Sigmoid colon (tissue), 7 donors: ENCODE data around the gene MRPL55. TPM values are rescaled to one million over a fixed set of nuclear protein-coding genes. Genes with fewer than 3 reads are reported as not detected.
A peak's percentile ranks its signal among the peaks of the same experiment; 100 is the strongest.

Experiments used
- DNase-seq: peaks from one replicate; pipeline ENCODE4 v3.0.0-alpha.2; 2019
- H3K27ac ChIP-seq, 4 donors: fragments of 200-600 bp; sonication (generic); one replicate each; pipeline ENCODE4 v1.5.1; 2016 to 2019; ENCODE audit warnings: mild to moderate bottlenecking in 1 of 4
- H3K27me3 ChIP-seq, 3 donors: fragments of 200-600 bp; sonication (generic); one replicate each; pipeline ENCODE4 v1.5.1; 2019; ENCODE audit warnings: mild to moderate bottlenecking in 1 of 3
- H3K36me3 ChIP-seq, 4 donors: fragments of 200-600 bp; sonication (generic); one replicate each; pipeline ENCODE4 v1.5.1; 2016 to 2019
- H3K4me1 ChIP-seq, 4 donors: fragments of 200-600 bp; sonication (generic); one replicate each; pipeline ENCODE4 v1.5.1; 2017 to 2019
- H3K4me3 ChIP-seq, 4 donors: fragments of 200-600 bp; sonication (generic); one replicate each; pipeline ENCODE4 v1.5.1; 2017 to 2019; ENCODE audit warnings: mild to moderate bottlenecking in 2 of 4, moderate library complexity in 1 of 4
- H3K9me3 ChIP-seq, 4 donors: fragments of 200-600 bp in 3 of 4; sonication (generic) in 3 of 4; one replicate each; pipeline versions ENCODE4 v1.5.1 to v1.6.1; 2013 to 2019
- CTCF ChIP-seq, 4 experiments: fragments of 450-650 bp in 3 of 4; fragments of 200-600 bp in 1 of 4; IDR thresholded peaks; one replicate each; pipeline ENCODE4 v1.5.1; 2016 to 2019; ENCODE audit warnings: antibody characterized with exemption in 4 of 4, mild to moderate bottlenecking in 3 of 4, moderate library complexity in 2 of 4
- EP300 ChIP-seq, 4 donors: sonication (generic); formaldehyde crosslinking; IDR thresholded peaks; one replicate each; pipeline ENCODE4 v1.6.1; 2017; ENCODE audit warnings: antibody characterized with exemption in 4 of 4
- POLR2A ChIP-seq, 2 donors: fragments of 450-650 bp; IDR thresholded peaks; one replicate each; pipeline ENCODE4 v1.6.1; 2016; ENCODE audit warnings: antibody characterized with exemption in 2 of 2, mild to moderate bottlenecking in 2 of 2, moderate library complexity in 2 of 2
- POLR2AphosphoS5 ChIP-seq, 4 donors: sonication (generic); formaldehyde crosslinking; IDR thresholded peaks; one replicate each; pipeline ENCODE4 v1.6.1; 2017; ENCODE audit warnings: antibody characterized with exemption in 4 of 4
- WGBS, 2 donors: extraction: QIAGEN DNeasy Blood & Tissue Kit; methylation state at CpG; one replicate each; pipeline ENCODE4 v1.1.7; 2013; 5-methylcytosine and 5-hydroxymethylcytosine counted together
- intact Hi-C: fragments of 100-400 bp; cut with DNase I; formaldehyde crosslinking; loops from one replicate; pipeline ENCODE4 v1.15.1; 2023
- polyA plus RNA-seq, 3 donors: library from polyadenylated mRNA; stranded (reverse); fragments of 200-250 nt; gene quantifications; one replicate each; pipeline ENCODE4 v1.2.3, GENCODE V29; 2013
- total RNA-seq, 4 donors: library from RNA; depleted of rRNA; stranded (reverse); fragments of >200 nt; gene quantifications; one replicate each; pipeline ENCODE4 v1.1.0, GENCODE V29; 2016
- donor health status: healthy with polysubstance abuse.
- donor health status: Bipolar disorder and iron deficiency.
- donor health status: healthy.

MRPL55 gene
- total and polyA plus RNA-seq, 7 donors = 53.5 to 90.6 (median 77.4) TPM

GRCh38 chr1:228141226-228142044, 32.3 kb upstream of the MRPL55 start:
- Histone ChIP-seq H3K27ac (peak overlapping the region; percentile 93 to 99 (median 96)), H3K4me3 (peak overlapping the region; percentile 70 to 96 (median 88)), H3K9me3 (no peaks in the 10 kb centered on the region), H3K27me3 (no peaks in the 10 kb centered on the region), H3K4me1 (peaks cover 0 to 39% (median 38%) of the 10 kb centered on the region in 4 donors), H3K36me3 (peaks cover 0 to 14% (median 3%) of the 10 kb centered on the region in 4 donors)
- peak; percentile 77 for DNase-seq
- intact Hi-C loops = loop anchor here (1.0 kb wide), 1 partner anchor 24 kb away; the partner anchor contains the start of gene IBA57
- 18 to 41% methylated on average over 27 of the region's 27 CpGs for WGBS, 2 donors
- TF ChIP-seq EP300 (IDR thresholded peaks at IDR 0.05) = no peak
- TF ChIP-seq POLR2A (IDR thresholded peaks at IDR 0.05) = no peak
- no peak for TF ChIP-seq CTCF (IDR thresholded peaks at IDR 0.05)
- TF ChIP-seq POLR2AphosphoS5 (IDR thresholded peaks at IDR 0.05) = no peak

GRCh38 chr1:228140724-228141225, 31.7 kb upstream of the MRPL55 start:
- H3K4me3 ChIP-seq = peak overlapping the region; percentile 70 to 96 (median 88)
- DNase-seq = no peak
- H3K36me3 ChIP-seq = peaks cover 0 to 7% (median 1%) of the 10 kb centered on the region in 4 donors
- no peak for TF ChIP-seq EP300 (IDR thresholded peaks at IDR 0.05)
- TF ChIP-seq POLR2A (IDR thresholded peaks at IDR 0.05) = no peak
- no peak for TF ChIP-seq CTCF (IDR thresholded peaks at IDR 0.05)
- no peak for TF ChIP-seq POLR2AphosphoS5 (IDR thresholded peaks at IDR 0.05)
- H3K4me1 ChIP-seq = peaks cover 0 to 39% (median 38%) of the 10 kb centered on the region in 4 donors
- 1 to 5% methylated on average over 25 of the region's 25 CpGs for WGBS, 2 donors
- intact Hi-C loops = loop anchor here (1.0 kb wide), 1 partner anchor 25 kb away; the partner anchor contains the start of gene IBA57
- no peaks in the 10 kb centered on the region for H3K27me3 ChIP-seq
- H3K9me3 ChIP-seq = no peaks in the 10 kb centered on the region
- H3K27ac ChIP-seq = peak overlapping the region; percentile 93 to 99 (median 96)

GRCh38 chr1:228139931-228140723, 31.0 kb upstream of the MRPL55 start, which contains the start of gene GUK1:
GUK1 (plus strand) TSS chr1:228140279; CDS start chr1:228140303, 24 bp downstream.
- Histone ChIP-seq H3K27ac (peak within 1 kb of the TSS; percentile 93 to 99 (median 96)), H3K9me3 (no peaks in the 10 kb centered on the region), H3K36me3 (peaks cover 0 to under 1% (median 0%) of the 10 kb centered on the region in 4 donors), H3K4me3 (peak within 1 kb of the TSS; percentile 70 to 96 (median 88)), H3K27me3 (no peaks in the 10 kb centered on the region), H3K4me1 (peaks cover 0 to 39% (median 38%) of the 10 kb centered on the region in 4 donors)
- intact Hi-C loops = loop anchor here (2.0 to 10.0 kb wide), 6 partner anchors 31 to 345 kb away; partner anchors contain the start of genes MRPL55, RNF187 and TRIM11
- peak; percentile 100 for DNase-seq
- 0% methylated on average over 95 of the region's 95 CpGs for WGBS, 2 donors
- peak in 1 of 4 experiments; percentile 15 for TF ChIP-seq CTCF (IDR thresholded peaks at IDR 0.05)
- TF ChIP-seq POLR2A (IDR thresholded peaks at IDR 0.05) = peak; percentile 87 to 95
- TF ChIP-seq EP300 (IDR thresholded peaks at IDR 0.05) = peak in 2 of 4 donors; percentile 8 to 95
- peak; percentile 84 to 97 (median 95) for TF ChIP-seq POLR2AphosphoS5 (IDR thresholded peaks at IDR 0.05)

GRCh38 chr1:228139406-228139930, 30.4 kb upstream of the MRPL55 start:
- Histone ChIP-seq H3K4me3 (peak overlapping the region; percentile 70 to 96 (median 88)), H3K9me3 (no peaks in the 10 kb centered on the region), H3K4me1 (peaks cover 0 to 39% (median 36%) of the 10 kb centered on the region in 4 donors), H3K27ac (peak overlapping the region; percentile 93 to 99 (median 96)), H3K36me3 (no peaks in the 10 kb centered on the region), H3K27me3 (no peaks in the 10 kb centered on the region)
- TF ChIP-seq EP300 (IDR thresholded peaks at IDR 0.05) (no peak), CTCF (IDR thresholded peaks at IDR 0.05) (no peak), POLR2A (IDR thresholded peaks at IDR 0.05) (peak in 1 of 2 donors; percentile 18), POLR2AphosphoS5 (IDR thresholded peaks at IDR 0.05) (peak in 1 of 4 donors; percentile 77)
- WGBS, 2 donors = 20 to 25% methylated on average over 30 of the region's 30 CpGs
- intact Hi-C loops = loop anchor here (2.0 to 10.0 kb wide), 6 partner anchors 31 to 345 kb away; partner anchors contain the start of genes MRPL55, RNF187 and TRIM11
- no peak for DNase-seq
